T-helper 2 cell (primary cell): ENCODE results near the gene CD68.

ENCODE experiments used
- DNase-seq, 5 experiments: peaks; one replicate each; pipeline versions ENCODE4 v3.0.0 to v3.0.0-alpha.2; 2012 to 2022

Gene CD68

GRCh38 chr17:7559320-7560171 lies 19.9 kb upstream of the CD68 start:
- DNase-seq: no peak

GRCh38 chr17:7560172-7561027 lies 19.0 kb upstream of the CD68 start:
- DNase-seq: peak in 3 of 5 experiments; percentile 43 to 62 (median 48)

DNA sequence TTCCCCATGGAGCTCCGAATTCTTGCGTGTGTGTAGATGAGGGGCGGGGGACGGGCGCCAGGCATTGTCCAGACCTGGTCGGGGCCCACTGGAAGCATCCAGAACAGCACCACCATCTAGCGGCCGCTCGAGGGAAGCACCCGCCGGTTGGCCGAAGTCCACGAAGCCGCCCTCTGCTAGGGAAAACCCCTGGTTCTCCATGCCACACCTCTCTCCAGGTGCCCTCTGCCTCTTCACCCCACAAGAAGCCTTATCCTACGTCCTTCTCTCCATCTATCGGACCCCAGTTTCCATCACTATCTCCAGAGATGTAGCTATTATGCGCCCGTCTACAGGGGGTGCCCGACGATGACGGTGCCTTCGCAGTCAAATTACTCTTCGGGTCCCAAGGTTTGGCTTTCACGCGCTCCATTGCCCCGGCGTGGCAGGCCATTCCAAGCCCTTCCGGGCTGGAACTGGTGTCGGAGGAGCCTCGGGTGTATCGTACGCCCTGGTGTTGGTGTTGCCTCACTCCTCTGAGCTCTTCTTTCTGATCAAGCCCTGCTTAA lies 18.3 kb upstream of the CD68 start:
- peak; percentile 56 to 79 (median 76) for DNase-seq

GRCh38 chr17:7561589-7562207 lies 17.7 kb upstream of the CD68 start, which contains the start of gene SENP3:
Gene SENP3 (plus strand): TSS chr17:7561919. CDS start chr17:7563077, 1,158 bp downstream.
- DNase-seq: peak; percentile 84 to 94 (median 89)

DNA sequence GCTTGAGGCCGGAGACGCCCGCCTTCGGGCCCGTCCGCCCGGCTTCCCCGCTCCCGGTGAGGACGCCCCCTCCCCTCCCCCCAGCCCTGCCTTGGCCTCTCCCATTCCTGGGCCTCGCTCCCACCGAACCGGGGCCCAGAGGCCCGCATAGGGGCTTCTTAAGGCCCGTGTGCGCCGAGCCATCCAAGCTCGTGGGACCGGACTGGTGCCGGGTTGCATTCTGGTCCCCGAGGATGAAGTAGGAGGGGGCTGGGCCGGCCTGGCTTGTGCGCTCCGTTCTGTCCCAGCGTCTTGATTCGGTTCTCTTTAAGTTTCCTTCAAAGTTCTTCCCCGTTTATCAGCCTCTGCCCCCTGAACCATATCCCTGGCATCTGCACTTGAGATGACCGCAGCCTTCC lies 17.2 kb upstream of the CD68 start:
- no peak for DNase-seq

GRCh38 chr17:7563115-7563869 lies 16.1 kb upstream of the CD68 start:
- DNase-seq: no peak

- DNase-seq: no peak
Measured at GRCh38 chr17:7569571-7569970, 9.9 kb upstream of the CD68 start.

- no peak for DNase-seq
Measured at GRCh38 chr17:7570351-7570750, 9.1 kb upstream of the CD68 start.

GRCh38 chr17:7572338-7572587 lies 7.2 kb upstream of the CD68 start:
- DNase-seq: peak in 1 of 5 experiments; percentile 99

DNA sequence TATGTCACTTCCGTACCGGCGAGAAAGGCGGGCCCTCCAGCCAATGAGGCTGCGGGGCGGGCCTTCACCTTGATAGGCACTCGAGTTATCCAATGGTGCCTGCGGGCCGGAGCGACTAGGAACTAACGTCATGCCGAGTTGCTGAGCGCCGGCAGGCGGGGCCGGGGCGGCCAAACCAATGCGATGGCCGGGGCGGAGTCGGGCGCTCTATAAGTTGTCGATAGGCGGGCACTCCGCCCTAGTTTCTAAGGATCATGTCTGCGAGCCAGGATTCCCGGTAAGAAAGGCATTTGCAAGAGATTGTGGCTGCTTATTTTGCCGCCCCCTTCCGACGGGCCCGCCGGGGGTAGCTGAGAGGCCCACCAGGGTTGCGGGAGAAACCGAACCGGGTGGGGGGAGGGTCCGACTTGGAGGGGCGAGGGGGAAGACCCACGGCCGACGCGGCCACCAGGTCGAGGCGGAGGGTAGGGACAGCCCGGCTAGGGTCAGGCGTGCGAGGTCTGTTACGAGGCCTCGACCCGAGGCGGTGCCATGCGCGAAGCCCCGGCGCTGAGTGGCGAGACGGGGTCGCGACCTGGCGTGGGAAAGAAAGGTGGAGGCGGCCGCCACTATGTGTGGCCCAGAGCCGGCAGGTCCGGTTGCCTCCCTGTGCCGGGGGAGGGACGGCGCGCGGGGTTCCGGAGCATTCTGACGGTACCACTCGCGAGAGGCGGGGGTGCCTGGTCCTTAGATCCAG lies 6.7 kb upstream of the CD68 start:
- DNase-seq: peak in 4 of 5 experiments; percentile 99 to 100 (median 100)

DNA sequence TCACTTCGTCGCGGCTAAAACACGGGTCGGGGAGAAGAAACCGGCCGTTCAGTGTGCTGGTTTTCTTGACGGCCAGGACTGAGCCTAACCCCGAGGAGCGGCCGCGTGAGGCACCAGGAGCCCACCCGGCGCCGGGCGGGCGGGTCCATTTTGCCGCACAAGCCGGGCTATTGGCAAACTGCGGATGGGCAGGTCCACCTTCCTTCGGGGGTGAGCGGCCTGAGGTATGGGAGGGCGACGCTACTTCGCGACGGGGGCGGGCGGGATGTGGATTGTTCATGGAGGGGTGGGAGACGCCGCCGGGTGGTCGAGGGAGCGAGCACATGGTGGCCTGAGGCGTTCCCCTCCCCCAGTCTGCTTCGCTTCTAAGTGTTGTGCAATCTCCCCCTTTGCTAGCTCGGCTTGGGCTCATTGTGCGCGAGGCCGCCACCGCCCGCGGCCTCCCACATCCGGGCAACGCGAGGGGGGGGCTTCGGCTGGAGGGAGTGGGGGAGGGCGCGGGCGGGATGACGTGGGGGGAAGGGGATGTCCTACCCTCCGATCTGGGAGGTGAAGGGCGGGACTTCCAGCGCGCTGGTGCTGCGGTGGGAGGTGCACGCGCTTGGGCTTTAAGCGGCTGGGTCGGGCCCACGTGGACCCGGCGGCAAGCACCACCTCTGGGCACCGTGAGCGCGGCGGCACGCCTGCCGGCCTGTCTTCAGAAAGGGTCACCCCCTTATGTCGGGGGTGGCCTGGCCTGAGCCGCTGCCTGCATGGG lies 5.9 kb upstream of the CD68 start:
- DNase-seq: peak; percentile 84 to 97 (median 89)

DNA sequence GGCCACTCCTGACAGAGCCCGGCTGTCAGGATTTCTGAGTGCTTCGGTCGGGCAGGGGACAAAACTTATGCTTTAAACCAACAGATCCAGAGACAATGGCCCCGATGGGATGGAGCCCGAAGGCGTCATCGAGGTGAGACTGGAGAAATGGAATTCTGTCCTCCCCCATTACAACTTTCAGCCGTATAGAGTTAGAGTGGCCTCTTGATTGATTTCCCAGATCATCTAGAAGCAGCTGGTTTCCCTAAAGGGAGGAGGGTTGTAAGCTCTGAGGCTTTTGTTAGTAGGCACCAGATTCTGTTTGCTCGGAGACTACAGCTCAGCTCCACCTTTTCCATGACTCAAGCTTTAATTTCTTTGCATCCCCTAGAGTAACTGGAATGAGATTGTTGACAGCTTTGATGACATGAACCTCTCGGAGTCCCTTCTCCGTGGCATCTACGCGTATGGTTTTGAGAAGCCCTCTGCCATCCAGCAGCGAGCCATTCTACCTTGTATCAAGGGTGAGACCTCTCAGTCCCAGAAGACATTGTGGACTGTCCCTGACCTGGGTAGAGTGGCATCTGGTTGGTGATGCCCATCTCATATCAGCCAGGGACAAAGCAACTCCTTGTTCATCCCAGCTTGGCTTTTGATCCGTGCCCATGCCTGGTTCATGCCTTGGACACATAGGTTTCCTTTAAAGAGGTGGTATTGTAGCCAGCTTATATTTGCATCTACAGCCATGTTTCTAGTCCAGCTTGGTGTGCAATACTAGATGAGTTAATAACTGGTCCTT lies 5.1 kb upstream of the CD68 start:
- DNase-seq: no peak

DNA sequence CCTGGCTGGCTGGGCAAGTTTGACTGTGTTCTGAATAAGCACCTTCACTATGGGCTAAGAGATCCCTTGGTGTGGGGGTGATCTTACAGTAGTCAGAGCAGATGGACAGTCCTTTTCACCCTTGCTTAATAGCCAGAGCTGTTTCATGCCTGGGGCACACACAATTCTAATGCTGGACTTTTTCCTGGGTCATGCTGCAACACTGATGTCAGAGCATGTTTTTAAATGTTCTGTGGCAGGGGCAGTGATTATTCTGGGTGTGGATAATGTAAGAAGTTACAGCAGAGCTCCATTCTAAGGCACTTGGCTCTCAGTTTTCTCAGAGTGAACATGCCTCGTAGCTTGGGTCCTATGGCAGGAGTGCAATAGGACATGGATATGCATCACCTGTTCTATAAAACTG lies 4.0 kb upstream of the CD68 start:
- DNase-seq: no peak

- DNase-seq: no peak
Measured at GRCh38 chr17:7575959-7576358, 3.5 kb upstream of the CD68 start.

DNA sequence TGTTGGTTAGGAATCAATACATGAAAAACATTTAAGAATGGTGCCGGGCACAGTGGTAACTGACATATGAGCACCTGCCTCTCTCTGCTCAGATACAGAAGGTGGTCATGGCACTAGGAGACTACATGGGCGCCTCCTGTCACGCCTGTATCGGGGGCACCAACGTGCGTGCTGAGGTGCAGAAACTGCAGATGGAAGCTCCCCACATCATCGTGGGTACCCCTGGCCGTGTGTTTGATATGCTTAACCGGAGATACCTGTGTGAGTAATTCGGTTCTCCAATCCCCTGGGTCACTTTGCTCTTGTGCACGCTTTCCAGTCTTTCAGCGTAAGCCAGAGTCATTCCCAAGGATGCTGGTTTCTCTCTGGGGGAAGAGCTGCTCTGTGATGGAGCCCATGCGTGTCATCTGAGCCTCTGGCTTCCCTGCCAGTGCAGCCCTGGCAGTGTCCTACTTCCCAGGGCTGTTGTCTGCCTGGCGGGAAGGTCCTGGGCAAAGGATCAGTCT lies 3.0 kb upstream of the CD68 start:
- DNase-seq: no peak

GRCh38 chr17:7577327-7578199 lies 1.9 kb upstream of the CD68 start:
- no peak for DNase-seq

DNA sequence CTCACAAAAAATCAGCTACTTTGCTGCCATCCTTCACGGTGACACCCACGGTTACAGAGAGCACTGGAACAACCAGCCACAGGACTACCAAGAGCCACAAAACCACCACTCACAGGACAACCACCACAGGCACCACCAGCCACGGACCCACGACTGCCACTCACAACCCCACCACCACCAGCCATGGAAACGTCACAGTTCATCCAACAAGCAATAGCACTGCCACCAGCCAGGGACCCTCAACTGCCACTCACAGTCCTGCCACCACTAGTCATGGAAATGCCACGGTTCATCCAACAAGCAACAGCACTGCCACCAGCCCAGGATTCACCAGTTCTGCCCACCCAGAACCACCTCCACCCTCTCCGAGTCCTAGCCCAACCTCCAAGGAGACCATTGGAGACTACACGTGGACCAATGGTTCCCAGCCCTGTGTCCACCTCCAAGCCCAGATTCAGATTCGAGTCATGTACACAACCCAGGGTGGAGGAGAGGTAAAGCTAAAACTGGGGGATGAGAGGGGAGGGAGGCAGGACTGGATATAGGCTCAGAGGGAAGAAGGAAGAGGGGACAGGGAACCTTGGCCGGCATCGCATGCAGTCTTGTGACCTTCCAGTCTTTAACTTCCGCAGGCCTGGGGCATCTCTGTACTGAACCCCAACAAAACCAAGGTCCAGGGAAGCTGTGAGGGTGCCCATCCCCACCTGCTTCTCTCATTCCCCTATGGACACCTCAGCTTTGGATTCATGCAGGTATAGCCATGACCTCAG lies 581 bp downstream of the CD68 start:
- DNase-seq: peak in 1 of 5 experiments; percentile 62
